ENCODE measurements around the gene NXPH3.

The NXPH3 gene

DNA sequence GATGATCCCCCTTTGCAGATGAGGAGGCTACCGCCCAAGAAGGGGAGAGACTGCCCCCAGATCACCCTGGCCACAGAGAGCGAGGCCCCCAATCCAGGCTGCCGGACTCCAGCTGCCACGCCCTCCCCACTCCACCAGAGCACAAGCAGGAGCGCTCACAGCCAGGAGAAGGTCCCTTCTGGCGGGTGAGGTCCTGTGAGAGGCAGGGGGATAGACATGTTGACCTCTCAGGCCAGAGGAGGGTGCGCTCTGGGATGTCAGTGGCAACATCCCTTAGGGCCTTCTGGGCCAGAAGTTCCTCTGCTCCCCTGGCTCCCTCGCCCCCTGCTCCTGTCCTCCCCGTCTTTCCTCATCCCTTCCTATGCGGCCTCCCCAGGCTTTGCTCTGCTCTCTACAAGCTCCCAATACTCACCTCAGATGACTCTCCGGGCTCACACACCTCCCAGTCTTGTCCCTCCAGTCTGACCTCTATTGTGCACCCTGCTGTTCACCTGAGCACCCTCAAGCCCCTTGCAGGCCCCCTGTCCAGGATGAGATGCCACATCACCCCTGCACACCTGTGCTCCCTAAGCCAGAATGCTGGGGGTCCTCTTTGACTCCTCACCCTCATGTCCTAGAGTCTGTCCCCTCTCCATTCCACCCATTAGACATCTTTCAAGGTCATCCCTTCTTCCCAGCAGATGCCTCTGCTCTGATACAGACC is 5.0 kb upstream of the NXPH3 start:
- Histone ChIP-seq H3K27me3 (ENCODE audit: insufficient read depth, low read length) (peaks cover 10% of the 10 kb centered on the region), H3K4me3 (ENCODE audit: low read depth, low read length, poor library complexity, severe bottlenecking) (no peak overlapping the region), H3K9me3 (ENCODE audit: low read length) (no peaks in the 10 kb centered on the region), H3K4me2 (ENCODE audit: low read length) (peak overlapping the region; percentile 72; the same call in 1 of the 2 replicates), H2AFZ (ENCODE audit: low read length) (no peak overlapping the region), H3K79me2 (ENCODE audit: insufficient read depth, low read length) (no peaks in the 10 kb centered on the region), H3K4me1 (ENCODE audit: insufficient read depth, low read length, severe bottlenecking) (peaks cover 11% of the 10 kb centered on the region), H3F3A (ENCODE audit: insufficient read depth, low read length) (no peaks in the 10 kb centered on the region), H3K9me2 (ENCODE audit: low read depth, low read length) (no peaks in the 10 kb centered on the region), H3K27ac (ENCODE audit: low read depth, low read length, poor library complexity, severe bottlenecking) (no peak overlapping the region), H3K9ac (ENCODE audit: low read length) (no peak overlapping the region), H4K20me1 (ENCODE audit: insufficient read depth, low read length) (no peaks in the 10 kb centered on the region), H3K36me3 (ENCODE audit: insufficient read depth, low read length) (no peaks in the 10 kb centered on the region)
- TF ChIP-seq EZH2 (IDR thresholded peaks at IDR 0.05; ENCODE audit: borderline replicate concordance, low read length), result no peak
- TF ChIP-seq, protein P1, sequence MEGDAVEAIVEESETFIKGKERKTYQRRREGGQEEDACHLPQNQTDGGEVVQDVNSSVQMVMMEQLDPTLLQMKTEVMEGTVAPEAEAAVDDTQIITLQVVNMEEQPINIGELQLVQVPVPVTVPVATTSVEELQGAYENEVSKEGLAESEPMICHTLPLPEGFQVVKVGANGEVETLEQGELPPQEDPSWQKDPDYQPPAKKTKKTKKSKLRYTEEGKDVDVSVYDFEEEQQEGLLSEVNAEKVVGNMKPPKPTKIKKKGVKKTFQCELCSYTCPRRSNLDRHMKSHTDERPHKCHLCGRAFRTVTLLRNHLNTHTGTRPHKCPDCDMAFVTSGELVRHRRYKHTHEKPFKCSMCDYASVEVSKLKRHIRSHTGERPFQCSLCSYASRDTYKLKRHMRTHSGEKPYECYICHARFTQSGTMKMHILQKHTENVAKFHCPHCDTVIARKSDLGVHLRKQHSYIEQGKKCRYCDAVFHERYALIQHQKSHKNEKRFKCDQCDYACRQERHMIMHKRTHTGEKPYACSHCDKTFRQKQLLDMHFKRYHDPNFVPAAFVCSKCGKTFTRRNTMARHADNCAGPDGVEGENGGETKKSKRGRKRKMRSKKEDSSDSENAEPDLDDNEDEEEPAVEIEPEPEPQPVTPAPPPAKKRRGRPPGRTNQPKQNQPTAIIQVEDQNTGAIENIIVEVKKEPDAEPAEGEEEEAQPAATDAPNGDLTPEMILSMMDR (IDR thresholded peaks at IDR 0.05; ENCODE audit: low read length), result no peak

DNA sequence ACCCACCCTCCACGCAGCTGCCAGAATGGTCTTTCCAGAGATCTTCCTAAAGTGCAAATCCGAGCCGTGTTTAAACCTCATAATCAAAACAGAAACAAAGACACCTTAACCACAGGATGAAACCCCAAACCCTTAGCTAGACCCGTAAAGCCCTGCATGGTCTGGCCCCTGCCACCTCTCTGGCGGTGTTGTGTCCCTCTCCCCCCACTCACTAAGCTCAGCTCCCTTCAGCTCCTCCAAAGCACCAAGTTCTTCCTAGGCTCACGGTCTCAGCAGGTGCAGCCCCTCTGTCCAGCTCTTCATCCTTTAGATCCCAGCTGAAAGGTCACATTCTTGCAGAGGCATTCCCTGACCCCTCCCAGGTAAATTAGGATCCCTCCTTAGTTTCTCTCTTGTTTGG is 4.4 kb upstream of the NXPH3 start:
- H3K9me3 ChIP-seq (ENCODE audit: low read length), result no peaks in the 10 kb centered on the region
- H2AFZ ChIP-seq (ENCODE audit: low read length), result no peak overlapping the region
- H3K4me3 ChIP-seq (ENCODE audit: low read depth, low read length, poor library complexity, severe bottlenecking), result no peak overlapping the region
- TF ChIP-seq, protein P1 (IDR thresholded peaks at IDR 0.05; ENCODE audit: low read length), result no peak
- TF ChIP-seq EZH2 (IDR thresholded peaks at IDR 0.05; ENCODE audit: borderline replicate concordance, low read length), result no peak
- H3K36me3 ChIP-seq (ENCODE audit: insufficient read depth, low read length), result no peaks in the 10 kb centered on the region
- H3K27ac ChIP-seq (ENCODE audit: low read depth, low read length, poor library complexity, severe bottlenecking), result no peak overlapping the region
- H3K27me3 ChIP-seq (ENCODE audit: insufficient read depth, low read length), result peaks cover 15% of the 10 kb centered on the region
- H3K4me1 ChIP-seq (ENCODE audit: insufficient read depth, low read length, severe bottlenecking), result peaks cover 17% of the 10 kb centered on the region
- H3K4me2 ChIP-seq (ENCODE audit: low read length), result no peak overlapping the region
- no peak overlapping the region for H3K9ac ChIP-seq (ENCODE audit: low read length)
- H3K9me2 ChIP-seq (ENCODE audit: low read depth, low read length), result no peaks in the 10 kb centered on the region
- no peaks in the 10 kb centered on the region for H3K79me2 ChIP-seq (ENCODE audit: insufficient read depth, low read length)
- no peaks in the 10 kb centered on the region for H3F3A ChIP-seq (ENCODE audit: insufficient read depth, low read length)
- H4K20me1 ChIP-seq (ENCODE audit: insufficient read depth, low read length), result no peaks in the 10 kb centered on the region

DNA sequence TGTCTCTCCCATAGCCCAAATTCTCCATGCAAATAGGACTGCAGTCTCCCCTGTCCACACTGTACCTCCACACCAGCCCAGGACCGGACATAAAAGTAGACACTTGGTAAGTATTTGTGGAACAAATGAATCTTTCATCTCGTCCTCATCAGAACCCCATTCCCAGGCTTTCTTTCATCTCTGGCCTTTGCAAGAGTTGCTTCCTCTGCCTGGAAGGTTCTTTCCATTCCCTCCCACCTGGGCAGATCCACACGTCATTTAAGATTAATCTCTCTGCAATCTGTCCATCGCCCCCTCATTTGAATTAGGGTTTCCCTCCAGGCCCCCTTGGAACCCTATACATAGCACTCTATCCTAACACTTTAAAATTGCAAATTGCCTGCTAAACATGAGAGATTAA is 3.9 kb upstream of the NXPH3 start:
- TF ChIP-seq EZH2 (IDR thresholded peaks at IDR 0.05; ENCODE audit: borderline replicate concordance, low read length), result no peak
- TF ChIP-seq, protein P1 (IDR thresholded peaks at IDR 0.05; ENCODE audit: low read length), result no peak
- Histone ChIP-seq H3K9me2 (ENCODE audit: low read depth, low read length) (no peaks in the 10 kb centered on the region), H4K20me1 (ENCODE audit: insufficient read depth, low read length) (no peaks in the 10 kb centered on the region), H3K79me2 (ENCODE audit: insufficient read depth, low read length) (no peaks in the 10 kb centered on the region), H3K27ac (ENCODE audit: low read depth, low read length, poor library complexity, severe bottlenecking) (no peak overlapping the region), H3K27me3 (ENCODE audit: insufficient read depth, low read length) (peaks cover 16% of the 10 kb centered on the region), H3K9me3 (ENCODE audit: low read length) (no peaks in the 10 kb centered on the region), H3K4me2 (ENCODE audit: low read length) (no peak overlapping the region), H3K9ac (ENCODE audit: low read length) (no peak overlapping the region), H3F3A (ENCODE audit: insufficient read depth, low read length) (no peaks in the 10 kb centered on the region), H3K4me1 (ENCODE audit: insufficient read depth, low read length, severe bottlenecking) (peaks cover 21% of the 10 kb centered on the region), H3K4me3 (ENCODE audit: low read depth, low read length, poor library complexity, severe bottlenecking) (no peak overlapping the region), H2AFZ (ENCODE audit: low read length) (no peak overlapping the region), H3K36me3 (ENCODE audit: insufficient read depth, low read length) (no peaks in the 10 kb centered on the region)

Measured in OCI-LY1 (cell line).